Measurements from ENCODE around the gene ZBTB42. TPM values are rescaled to one million over a fixed set of nuclear protein-coding genes. Genes with fewer than 3 reads are reported as not detected.

The ZBTB42 gene
- total RNA-seq, 1 experiment from 2014 or later, result 9.2 TPM

GRCh38 chr14:104753528-104754212 lies 47.2 kb upstream of the ZBTB42 start:
- TF ChIP-seq CTCF (conservative IDR thresholded peaks at IDR 0.05; ENCODE audit: low read depth, low read length) (no peak), EZH2 (IDR thresholded peaks at IDR 0.05; ENCODE audit: low read length, unreplicated experiment) (no peak), EZH2phosphoT487 (IDR thresholded peaks at IDR 0.05; ENCODE audit: borderline replicate concordance, low read length) (no peak)
- Histone ChIP-seq H3K9ac (ENCODE audit: low read length) (peak overlapping the region; percentile 99), H3K9me3 (ENCODE audit: low read length) (no peaks in the 10 kb centered on the region), H3K4me2 (ENCODE audit: low read length) (peak overlapping the region; percentile 94), H4K20me1 (ENCODE audit: low read length) (peaks cover 23% of the 10 kb centered on the region), H3K27ac (ENCODE audit: low read length) (peak overlapping the region; percentile 54), H3K27me3 (ENCODE audit: low read length) (no peaks in the 10 kb centered on the region), H3F3A (ENCODE audit: low read length, unreplicated experiment) (no peaks in the 10 kb centered on the region), H3K9me2 (replicated peaks; ENCODE audit: low read length) (no peaks in the 10 kb centered on the region), H2AFZ (ENCODE audit: low read length) (peak overlapping the region; percentile 73; the same call in 1 of the 2 replicates), H3K79me2 (ENCODE audit: low read length) (peaks cover 49% of the 10 kb centered on the region), H3K36me3 (ENCODE audit: low read depth, low read length) (peaks cover 14% of the 10 kb centered on the region; the same call in 1 of the 2 replicates), H3K4me3 (ENCODE audit: low read length) (peak overlapping the region; percentile 100), H3K4me1 (ENCODE audit: insufficient read depth, low read length) (peaks cover 32% of the 10 kb centered on the region)
- BruUV-seq (replicated peaks), result TSS peak; percentile 55
- POLR2A ChIA-PET (ENCODE audit: unreplicated experiment), result no interaction called here
- CTCF ChIA-PET, result interaction anchor here (0.7 kb wide), 1 partner anchor 41 kb away, joined by 3 read pairs; no protein-coding TSS in a partner anchor
- intact Hi-C loops (cut with micrococcal nuclease), result no loop called here
- ATAC-seq, result no peak
- peak; percentile 23 for DNase-seq

GRCh38 chr14:104754213-104754851 lies 46.6 kb upstream of the ZBTB42 start:
- POLR2A ChIA-PET (ENCODE audit: unreplicated experiment), result no interaction called here
- no peaks in the 10 kb centered on the region for H3K9me3 ChIP-seq (ENCODE audit: low read length)
- intact Hi-C loops (cut with micrococcal nuclease), result no loop called here
- TF ChIP-seq EZH2 (IDR thresholded peaks at IDR 0.05; ENCODE audit: low read length, unreplicated experiment) (no peak), CTCF (conservative IDR thresholded peaks at IDR 0.05; ENCODE audit: low read depth, low read length) (no peak), EZH2phosphoT487 (IDR thresholded peaks at IDR 0.05; ENCODE audit: borderline replicate concordance, low read length) (no peak)
- H3K79me2 ChIP-seq (ENCODE audit: low read length), result peaks cover 49% of the 10 kb centered on the region
- no peaks in the 10 kb centered on the region for H3K27me3 ChIP-seq (ENCODE audit: low read length)
- no peak for DNase-seq
- H3F3A ChIP-seq (ENCODE audit: low read length, unreplicated experiment), result no peaks in the 10 kb centered on the region
- BruUV-seq (replicated peaks), result no TSS peak
- CTCF ChIA-PET, result interaction anchor here (0.7 kb wide), 1 partner anchor 40 kb away, joined by 3 read pairs; no protein-coding TSS in a partner anchor
- peaks cover 23% of the 10 kb centered on the region for H4K20me1 ChIP-seq (ENCODE audit: low read length)
- peaks cover 25% of the 10 kb centered on the region for H3K4me1 ChIP-seq (ENCODE audit: insufficient read depth, low read length)
- H3K4me2 ChIP-seq (ENCODE audit: low read length), result peak overlapping the region; percentile 94
- peak overlapping the region; percentile 99 for H3K9ac ChIP-seq (ENCODE audit: low read length)
- H3K36me3 ChIP-seq (ENCODE audit: low read depth, low read length), result peaks cover 20% of the 10 kb centered on the region; the same call in 1 of the 2 replicates
- H3K9me2 ChIP-seq (replicated peaks; ENCODE audit: low read length), result no peaks in the 10 kb centered on the region
- H3K4me3 ChIP-seq (ENCODE audit: low read length), result peak overlapping the region; percentile 100
- no peak for ATAC-seq
- H3K27ac ChIP-seq (ENCODE audit: low read length), result no peak overlapping the region
- H2AFZ ChIP-seq (ENCODE audit: low read length), result no peak overlapping the region

GRCh38 chr14:104755621-104756020 lies 45.3 kb upstream of the ZBTB42 start:
- peaks cover 23% of the 10 kb centered on the region for H4K20me1 ChIP-seq (ENCODE audit: low read length)
- H3K4me2 ChIP-seq (ENCODE audit: low read length), result no peak overlapping the region
- no peaks in the 10 kb centered on the region for H3K9me2 ChIP-seq (replicated peaks; ENCODE audit: low read length)
- no peak for TF ChIP-seq EZH2 (IDR thresholded peaks at IDR 0.05; ENCODE audit: low read length, unreplicated experiment)
- TF ChIP-seq CTCF (conservative IDR thresholded peaks at IDR 0.05; ENCODE audit: low read depth, low read length), result no peak
- no peak for TF ChIP-seq EZH2phosphoT487 (IDR thresholded peaks at IDR 0.05; ENCODE audit: borderline replicate concordance, low read length)
- no peak for ATAC-seq
- no peak overlapping the region for H2AFZ ChIP-seq (ENCODE audit: low read length)
- no peak for DNase-seq
- no peak overlapping the region for H3K27ac ChIP-seq (ENCODE audit: low read length)
- no peaks in the 10 kb centered on the region for H3F3A ChIP-seq (ENCODE audit: low read length, unreplicated experiment)
- H3K9ac ChIP-seq (ENCODE audit: low read length), result no peak overlapping the region
- peaks cover 27% of the 10 kb centered on the region for H3K36me3 ChIP-seq (ENCODE audit: low read depth, low read length)
- intact Hi-C loops (cut with micrococcal nuclease), result no loop called here
- no peaks in the 10 kb centered on the region for H3K27me3 ChIP-seq (ENCODE audit: low read length)
- H3K79me2 ChIP-seq (ENCODE audit: low read length), result peaks cover 49% of the 10 kb centered on the region
- ChIA-PET POLR2A (ENCODE audit: unreplicated experiment) (no interaction called here), CTCF (no interaction called here)
- no peaks in the 10 kb centered on the region for H3K9me3 ChIP-seq (ENCODE audit: low read length)
- H3K4me3 ChIP-seq (ENCODE audit: low read length), result no peak overlapping the region
- BruUV-seq (replicated peaks), result no TSS peak
- H3K4me1 ChIP-seq (ENCODE audit: insufficient read depth, low read length), result peaks cover 15% of the 10 kb centered on the region; the same call in 1 of the 2 replicates

Data from PC-3 (cell line).